HG03280 (cell line): ENCODE measurements around the gene HPN.
"Not testable (repeated sequence)": the region's sequence is repeated elsewhere in the genome, so short reads cannot be mapped to it uniquely, and the experiment has no call there.

ENCODE experiments used
- ATAC-seq: cut with Tn5 transposase; IDR thresholded peaks from one replicate; pipeline ENCODE4 v1.9.1; 2021; ENCODE audit warnings: mild to moderate bottlenecking, moderate library complexity; ENCODE audit not compliant: unreplicated experiment

The HPN gene

GRCh38 chr19:35100588-35101533 is 59.3 kb downstream of the HPN start:
- ATAC-seq: no peak

GRCh38 chr19:35101949-35102348 is 60.4 kb downstream of the HPN start:
- ATAC-seq: not testable (repeated sequence)

- ATAC-seq: not testable (repeated sequence)
These were observed 62.1 kb downstream of the HPN start for GRCh38 chr19:35103614-35104013.

- ATAC-seq: no peak
These were observed 62.8 kb downstream of the HPN start for GRCh38 chr19:35104361-35104760.

GRCh38 chr19:35105047-35105410 is 63.5 kb downstream of the HPN start:
- no peak for ATAC-seq

- no peak for ATAC-seq
These were observed 64.1 kb downstream of the HPN start for GRCh38 chr19:35105411-35106290.

- ATAC-seq: no peak
These were observed 64.7 kb downstream of the HPN start for GRCh38 chr19:35106291-35106583.

- no peak for ATAC-seq
These were observed 65.5 kb downstream of the HPN start for GRCh38 chr19:35106898-35107541.

- ATAC-seq: no peak
These were observed 66.0 kb downstream of the HPN start for GRCh38 chr19:35107545-35107944.

GRCh38 chr19:35108730-35109129 is 67.2 kb downstream of the HPN start:
- no peak for ATAC-seq

GRCh38 chr19:35109395-35110112 is 68.0 kb downstream of the HPN start:
- ATAC-seq: no peak

GRCh38 chr19:35110974-35111373 is 69.5 kb downstream of the HPN start:
- no peak for ATAC-seq

- no peak for ATAC-seq
These were observed 71.6 kb downstream of the HPN start for GRCh38 chr19:35112995-35113688.

GRCh38 chr19:35114353-35115176 is 73.0 kb downstream of the HPN start:
- ATAC-seq: no peak

GRCh38 chr19:35115177-35115951 is 73.8 kb downstream of the HPN start, which contains the start of gene FXYD3:
FXYD3 (plus strand) TSS chr19:35115823; CDS start chr19:35119377, 3,554 bp downstream.
- no peak for ATAC-seq
